Cerebellar cortex (tissue), 1 donor: Measurements from ENCODE around the gene COL8A1.
"Not testable (repeated sequence)": the region's sequence is repeated elsewhere in the genome, so short reads cannot be mapped to it uniquely, and the experiment has no call there.

ENCODE experiments used
- DNase-seq: peaks from one replicate; pipeline ENCODE4 v3.0.0-alpha.2; 2015; ENCODE audit warnings: low spot score

COL8A1 gene

GRCh38 chr3:99638167-99638948, at the start of gene COL8A1:
Gene COL8A1 (plus strand): TSS chr3:99638594. CDS start chr3:99790683, 152,089 bp downstream.
- no peak for DNase-seq

- DNase-seq, result not testable (repeated sequence)
These were observed 49.2 kb upstream of the COL8A1 start for GRCh38 chr3:99589168-99589567.

- no peak for DNase-seq
These were observed 38.5 kb upstream of the COL8A1 start for GRCh38 chr3:99599894-99600293.

GRCh38 chr3:99601515-99601914, 36.9 kb upstream of the COL8A1 start:
- DNase-seq, result no peak

GRCh38 chr3:99602183-99602582, 36.2 kb upstream of the COL8A1 start:
- no peak for DNase-seq

- DNase-seq, result no peak
These were observed 31.2 kb upstream of the COL8A1 start for GRCh38 chr3:99607151-99607550.

- no peak for DNase-seq
These were observed 23.6 kb upstream of the COL8A1 start for GRCh38 chr3:99614768-99615167.

GRCh38 chr3:99620077-99620767, 18.2 kb upstream of the COL8A1 start:
- DNase-seq, result no peak

- DNase-seq, result no peak
These were observed 17.4 kb upstream of the COL8A1 start for GRCh38 chr3:99620976-99621375.

GRCh38 chr3:99624496-99625236, 13.7 kb upstream of the COL8A1 start:
- no peak for DNase-seq

GRCh38 chr3:99625237-99625622, 13.2 kb upstream of the COL8A1 start:
- no peak for DNase-seq

- DNase-seq, result no peak
These were observed 12.6 kb upstream of the COL8A1 start for GRCh38 chr3:99625643-99626416.

- DNase-seq, result no peak
These were observed 12.0 kb upstream of the COL8A1 start for GRCh38 chr3:99626417-99626788.

- DNase-seq, result no peak
These were observed 11.2 kb upstream of the COL8A1 start for GRCh38 chr3:99627062-99627826.

GRCh38 chr3:99630815-99631214, 7.6 kb upstream of the COL8A1 start:
- no peak for DNase-seq

GRCh38 chr3:99633887-99634558, 4.4 kb upstream of the COL8A1 start:
- no peak for DNase-seq

- DNase-seq, result no peak
These were observed 3.5 kb upstream of the COL8A1 start for GRCh38 chr3:99634881-99635280.

GRCh38 chr3:99635348-99635747, 3.0 kb upstream of the COL8A1 start:
- DNase-seq, result no peak

GRCh38 chr3:99637016-99637367, 1.4 kb upstream of the COL8A1 start:
- no peak for DNase-seq

- DNase-seq, result no peak
These were observed 854 bp upstream of the COL8A1 start for GRCh38 chr3:99637368-99638111.
